GM12878 (cell line): Measurements from ENCODE around the gene DMD. TPM values are rescaled to one million over a fixed set of nuclear protein-coding genes. Genes with fewer than 3 reads are reported as not detected.

Experiments used
- ATAC-seq: fragments of 200-7000 bp; cut with Tn5 transposase; 3 replicates; pipeline ENCODE4 v1.9.1; 2020; ENCODE audit warnings: mild to moderate bottlenecking, moderate library complexity
- BruUV-seq: library from RNA; stranded (reverse); fragments of 400-500 nt; replicated peaks from 2 replicates; lab custom pipeline; 2021; lab: Mats Ljungman, UMichigan
- CTCF ChIA-PET: fragments of 300-600 bp; sonication (Branson Sonifier 250); formaldehyde crosslinking; extraction: SDS; loops from one replicate; lab custom pipeline; 2021; ENCODE audit warnings: inconsistent platforms; lab: Yijun Ruan, JAX
- POLR2A ChIA-PET: fragments of 350-600 bp; formaldehyde crosslinking; extraction: SDS; loops from one replicate; lab custom pipeline; 2021; ENCODE audit warnings: inconsistent platforms; lab: Charles Lee
- RAD21 ChIA-PET: fragments of 300-600 bp; sonication (Branson Sonifier 250); formaldehyde crosslinking; loops from one replicate; lab custom pipeline; 2023; ENCODE audit warnings: antibody characterized with exemption; ENCODE audit not compliant: unreplicated experiment; lab: Charles Lee
- SMC1A ChIA-PET: fragments of 300-600 bp; sonication (Branson Sonifier 250); formaldehyde crosslinking; loops from one replicate; lab custom pipeline; 2023; ENCODE audit not compliant: unreplicated experiment, uncharacterized antibody; lab: Charles Lee
- DNase-seq: peaks from one replicate; pipeline ENCODE4 v3.0.0-alpha.2; 2011; ENCODE audit warnings: low read depth, low spot score
- FAIRE-seq: peaks from 3 replicates; lab custom pipeline; 2011; peaks lifted over from hg19 to GRCh38; lab: Jason Lieb, UNC
- H2AFZ ChIP-seq: 2 replicates; pipeline ENCODE4 v1.6.0; 2011; ENCODE audit warnings: low read depth, low read length, control low read depth; ENCODE audit not compliant: control insufficient read depth
- H3K27ac ChIP-seq: 2 replicates; pipeline ENCODE4 v1.5.1; 2011; ENCODE audit warnings: control low read depth; ENCODE audit not compliant: control insufficient read depth, insufficient read depth
- H3K27me3 ChIP-seq, 2 experiments: replicated peaks in 1 of 2; 2 replicates each; pipeline versions ENCODE4 v1.6.0 to v1.6.1; 2011; ENCODE audit warnings: low read length in 1 of 2; ENCODE audit not compliant: control insufficient read depth in 2 of 2, insufficient read depth in 2 of 2
- H3K36me3 ChIP-seq, 2 experiments: 2 replicates each; pipeline ENCODE4 v1.5.1; 2011; ENCODE audit warnings: low read length in 1 of 2; ENCODE audit not compliant: control insufficient read depth in 2 of 2, insufficient read depth in 2 of 2
- H3K4me1 ChIP-seq: 2 replicates; pipeline ENCODE4 v1.6.1; 2011; ENCODE audit warnings: mild to moderate bottlenecking, low read length, moderate library complexity, mixed read lengths; ENCODE audit not compliant: control insufficient read depth, insufficient read depth
- H3K4me2 ChIP-seq: 2 replicates; pipeline ENCODE4 v1.6.0; 2011; ENCODE audit warnings: control low read depth; ENCODE audit not compliant: control insufficient read depth, insufficient read depth
- H3K4me3 ChIP-seq: fragments of 200-600 bp; sonication (generic); 2 replicates; pipeline ENCODE4 v1.5.1; 2016
- H3K79me2 ChIP-seq: 2 replicates; pipeline ENCODE4 v1.6.0; 2011; ENCODE audit warnings: low read length; ENCODE audit not compliant: control insufficient read depth, insufficient read depth
- H3K9ac ChIP-seq: 2 replicates; pipeline ENCODE4 v1.8.0; 2011; ENCODE audit warnings: low read length, control low read depth, mixed read lengths; ENCODE audit not compliant: control insufficient read depth, insufficient read depth
- H3K9me3 ChIP-seq: replicated peaks from 3 replicates; pipeline ENCODE4 v1.5.1; 2011; ENCODE audit warnings: mild to moderate bottlenecking, low read length; ENCODE audit not compliant: control insufficient read depth, insufficient read depth
- H4K20me1 ChIP-seq: 2 replicates; pipeline ENCODE4 v1.6.0; 2011; ENCODE audit not compliant: control insufficient read depth, insufficient read depth
- ASH2L ChIP-seq: fragments of 300-600, 200-600 bp; sonication (generic); IDR thresholded peaks from 2 replicates; pipeline ENCODE4 v1.6.1; 2017; ENCODE audit warnings: low read depth, mild to moderate bottlenecking, borderline replicate concordance
- ATF2 ChIP-seq: IDR thresholded peaks from 2 replicates; pipeline ENCODE4 v1.6.1; 2012; ENCODE audit warnings: low read length, inconsistent platforms
- BCL11A ChIP-seq: IDR thresholded peaks from 2 replicates; pipeline ENCODE4 v1.6.1; 2011; ENCODE audit warnings: low read depth, low read length
- ESRRA ChIP-seq: IDR thresholded peaks from 2 replicates; pipeline ENCODE4 v1.6.1; 2012; ENCODE audit warnings: mild to moderate bottlenecking, low read length, improper control_type of control experiment
- KAT2A ChIP-seq: conservative IDR thresholded peaks from 2 replicates; pipeline ENCODE4 v1.6.1; 2011; ENCODE audit warnings: low read depth, low read length; ENCODE audit not compliant: control insufficient read depth
- MEF2B ChIP-seq: fragments of 450-650 bp; IDR thresholded peaks from 2 replicates; pipeline ENCODE4 v1.6.1; 2018; ENCODE audit warnings: mild to moderate bottlenecking, moderate library complexity; ENCODE audit not compliant: partially characterized antibody, poor library complexity, severe bottlenecking
- NR2C2 ChIP-seq: IDR thresholded peaks from 2 replicates; pipeline ENCODE4 v1.6.1; 2011; ENCODE audit warnings: borderline replicate concordance, low read depth; ENCODE audit not compliant: control insufficient read depth, insufficient read length
- PAX5 ChIP-seq: IDR thresholded peaks from 2 replicates; pipeline ENCODE4 v1.6.1; 2011; ENCODE audit warnings: low read depth, low read length, borderline replicate concordance
- RELA ChIP-seq: fragments of 450-650 bp; IDR thresholded peaks from 2 replicates; pipeline ENCODE4 v1.8.0; 2014; ENCODE audit warnings: borderline replicate concordance; ENCODE audit not compliant: partially characterized antibody
- RUNX3 ChIP-seq: IDR thresholded peaks from 2 replicates; pipeline ENCODE4 v1.6.1; 2012; ENCODE audit warnings: low read length, inconsistent platforms
- SMAD5 ChIP-seq: IDR thresholded peaks from 2 replicates; pipeline ENCODE4 v1.6.1; 2016; ENCODE audit warnings: antibody characterized with exemption, low read depth
- SMARCA5 ChIP-seq: fragments of 450-650 bp; IDR thresholded peaks from 2 replicates; pipeline ENCODE4 v1.6.1; 2017; ENCODE audit warnings: mild to moderate bottlenecking
- SP1 ChIP-seq: IDR thresholded peaks from one replicate; pipeline ENCODE4 v1.6.1; 2011; ENCODE audit warnings: low read depth, low read length
- SREBF2 ChIP-seq: IDR thresholded peaks from 2 replicates; pipeline ENCODE4 v1.6.1; 2012; ENCODE audit warnings: mild to moderate bottlenecking, low read length
- ZNF622 ChIP-seq: fragments of 450-650 bp; IDR thresholded peaks from 2 replicates; pipeline ENCODE4 v1.6.1; 2017; ENCODE audit warnings: mild to moderate bottlenecking, inconsistent platforms
- WGBS: methylation state at CpG from one replicate; pipeline ENCODE4 v1.1.6; 2016; ENCODE audit warnings: low lambda C conversion rate; ENCODE audit not compliant: insufficient replicate concordance, insufficient coverage; ENCODE audit errors: missing lambda C conversion rate; 5-methylcytosine and 5-hydroxymethylcytosine counted together
- in situ Hi-C: fragments of 300-500 bp; cut with MboI; formaldehyde crosslinking; loops from 9 replicates; pipeline ENCODE4 v1.14.3; 2018; ENCODE audit warnings: mixed read lengths
- intact Hi-C: fragments of 100-400 bp; cut with micrococcal nuclease; formaldehyde crosslinking; loops from one replicate; pipeline ENCODE4 v1.14.2; 2022; ENCODE audit not compliant: unreplicated experiment
- polyA plus RNA-seq, 11 experiments: library from polyadenylated mRNA; depleted of rRNA in 4 of 11; unstranded in 6 of 11; stranded (reverse) in 5 of 11; fragments of >200 nt; fragmentation: Nextera tagmentation in 4 of 11; fragmentation: Illumina TruSeq in 1 of 11; extraction: Ambion mirVana in 4 of 11; extraction: Trizol in 1 of 11; gene quantifications; 1 replicate in 1 of 11; 2 replicates in 10 of 11; pipeline versions ENCODE4 v1.2.1 to v1.2.3, GENCODE V29; 2011 to 2016; ENCODE audit warnings: inconsistent platforms in 2 of 11, missing spikeins in 2 of 11, low read depth in 1 of 11
- total RNA-seq, 4 experiments: library from RNA; depleted of rRNA in 3 of 4; stranded (reverse); fragments of >200 nt in 3 of 4; fragmentation: Illumina TruSeq in 1 of 4; extraction: Trizol in 1 of 4; gene quantifications; 2 replicates each; pipeline versions ENCODE4 v1.2.1 to v1.2.3, GENCODE V29; 2013 to 2021
- TF ChIP-seq, protein P1 (sequence below): fragments of 450-650 bp; IDR thresholded peaks from 2 replicates; pipeline ENCODE4 v1.6.1; 2018; ENCODE audit warnings: borderline replicate concordance, mild to moderate bottlenecking; ENCODE audit not compliant: partially characterized antibody

The DMD gene
- total and polyA plus RNA-seq, 10 of the 15 experiments (the other 5 are each of a cell fraction or from before 2014, with no cell fraction given), result 1.4 to 24.3 (median 4.3) TPM

GRCh38 chrX:31665454-31665853 is 1545.9 kb downstream of the DMD start:
- 28% methylated on average over 4 of the region's 4 CpGs for WGBS
- Histone ChIP-seq H3K27ac (no peak overlapping the region), H4K20me1 (no peaks in the 10 kb centered on the region), H2AFZ (no peak overlapping the region), H3K4me3 (no peak overlapping the region), H3K9me3 (no peaks in the 10 kb centered on the region), H3K36me3 (no peaks in the 10 kb centered on the region), H3K27me3 (no peaks in the 10 kb centered on the region), H3K9ac (no peak overlapping the region), H3K79me2 (no peaks in the 10 kb centered on the region), H3K4me2 (no peak overlapping the region), H3K4me1 (no peaks in the 10 kb centered on the region)
- CTCF ChIA-PET, result interaction anchor here (1.1 to 1.3 kb wide), 4 partner anchors 12 to 628 kb away, joined by 3 to 4 read pairs (median 4); no protein-coding TSS in a partner anchor
- in situ Hi-C loops (no loop called here), intact Hi-C loops (no loop called here)
- FAIRE-seq (no peak), DNase-seq (no peak), ATAC-seq (no peak)
- no TSS peak for BruUV-seq
- SMC1A ChIA-PET, result interaction anchor here (1.3 to 2.2 kb wide), 3 partner anchors 9 to 626 kb away, joined by 4 to 7 read pairs (median 4); no protein-coding TSS in a partner anchor
- TF ChIP-seq ZNF622 (no peak), PAX5 (no peak), ESRRA (no peak), RUNX3 (no peak), ASH2L (no peak), NR2C2 (no peak), ATF2 (no peak), SREBF2 (no peak), SMARCA5 (no peak), RELA (no peak), SMAD5 (no peak), SP1 (no peak), MEF2B (no peak), BCL11A (no peak), KAT2A (no peak)
- TF ChIP-seq, protein P1, sequence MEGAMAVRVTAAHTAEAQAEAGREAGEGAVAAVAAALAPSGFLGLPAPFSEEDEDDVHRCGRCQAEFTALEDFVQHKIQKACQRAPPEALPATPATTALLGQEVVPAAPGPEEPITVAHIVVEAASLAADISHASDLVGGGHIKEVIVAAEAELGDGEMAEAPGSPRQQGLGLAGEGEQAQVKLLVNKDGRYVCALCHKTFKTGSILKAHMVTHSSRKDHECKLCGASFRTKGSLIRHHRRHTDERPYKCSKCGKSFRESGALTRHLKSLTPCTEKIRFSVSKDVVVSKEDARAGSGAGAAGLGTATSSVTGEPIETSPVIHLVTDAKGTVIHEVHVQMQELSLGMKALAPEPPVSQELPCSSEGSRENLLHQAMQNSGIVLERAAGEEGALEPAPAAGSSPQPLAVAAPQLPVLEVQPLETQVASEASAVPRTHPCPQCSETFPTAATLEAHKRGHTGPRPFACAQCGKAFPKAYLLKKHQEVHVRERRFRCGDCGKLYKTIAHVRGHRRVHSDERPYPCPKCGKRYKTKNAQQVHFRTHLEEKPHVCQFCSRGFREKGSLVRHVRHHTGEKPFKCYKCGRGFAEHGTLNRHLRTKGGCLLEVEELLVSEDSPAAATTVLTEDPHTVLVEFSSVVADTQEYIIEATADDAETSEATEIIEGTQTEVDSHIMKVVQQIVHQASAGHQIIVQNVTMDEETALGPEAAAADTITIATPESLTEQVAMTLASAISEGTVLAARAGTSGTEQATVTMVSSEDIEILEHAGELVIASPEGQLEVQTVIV, result no peak
- POLR2A ChIA-PET, result no interaction called here
- RAD21 ChIA-PET, result interaction anchor here (0.9 kb wide), 1 partner anchor 13 kb away, joined by 3 read pairs; no protein-coding TSS in a partner anchor
